GM12874 (cell line): ENCODE results near the gene ZFYVE21.

ENCODE experiments used
- TF ChIP-seq, protein P1 (sequence below): IDR thresholded peaks from 2 replicates; pipeline ENCODE4 v1.5.1; 2011; ENCODE audit warnings: low read depth, mild to moderate bottlenecking, control low read depth, low read length, moderate library complexity; ENCODE audit not compliant: insufficient read depth

Gene ZFYVE21

DNA sequence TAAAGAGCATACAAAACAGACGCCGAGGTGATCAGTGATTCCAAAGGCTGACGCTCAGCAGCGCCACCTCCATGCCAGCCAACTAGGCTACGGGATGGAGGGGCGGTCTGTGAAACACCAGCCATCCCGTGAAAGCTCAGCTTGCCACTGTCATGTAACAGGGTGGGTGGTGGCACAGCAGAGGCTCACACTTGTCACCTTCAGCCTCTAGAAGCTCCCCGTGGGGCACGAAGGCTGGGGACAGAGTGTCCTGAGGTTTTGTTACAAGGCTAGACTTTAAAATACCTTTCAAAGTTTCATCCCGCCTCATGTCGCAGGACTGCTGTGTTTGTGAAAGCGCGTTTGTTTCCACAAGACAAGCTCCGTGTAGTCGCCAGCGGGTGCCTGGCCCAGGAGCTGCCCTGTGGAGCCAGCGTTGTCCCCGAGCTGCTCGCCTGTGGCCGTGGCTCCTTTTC lies 21.0 kb upstream of the ZFYVE21 start:
- TF ChIP-seq, protein P1, sequence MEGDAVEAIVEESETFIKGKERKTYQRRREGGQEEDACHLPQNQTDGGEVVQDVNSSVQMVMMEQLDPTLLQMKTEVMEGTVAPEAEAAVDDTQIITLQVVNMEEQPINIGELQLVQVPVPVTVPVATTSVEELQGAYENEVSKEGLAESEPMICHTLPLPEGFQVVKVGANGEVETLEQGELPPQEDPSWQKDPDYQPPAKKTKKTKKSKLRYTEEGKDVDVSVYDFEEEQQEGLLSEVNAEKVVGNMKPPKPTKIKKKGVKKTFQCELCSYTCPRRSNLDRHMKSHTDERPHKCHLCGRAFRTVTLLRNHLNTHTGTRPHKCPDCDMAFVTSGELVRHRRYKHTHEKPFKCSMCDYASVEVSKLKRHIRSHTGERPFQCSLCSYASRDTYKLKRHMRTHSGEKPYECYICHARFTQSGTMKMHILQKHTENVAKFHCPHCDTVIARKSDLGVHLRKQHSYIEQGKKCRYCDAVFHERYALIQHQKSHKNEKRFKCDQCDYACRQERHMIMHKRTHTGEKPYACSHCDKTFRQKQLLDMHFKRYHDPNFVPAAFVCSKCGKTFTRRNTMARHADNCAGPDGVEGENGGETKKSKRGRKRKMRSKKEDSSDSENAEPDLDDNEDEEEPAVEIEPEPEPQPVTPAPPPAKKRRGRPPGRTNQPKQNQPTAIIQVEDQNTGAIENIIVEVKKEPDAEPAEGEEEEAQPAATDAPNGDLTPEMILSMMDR, result no peak

DNA sequence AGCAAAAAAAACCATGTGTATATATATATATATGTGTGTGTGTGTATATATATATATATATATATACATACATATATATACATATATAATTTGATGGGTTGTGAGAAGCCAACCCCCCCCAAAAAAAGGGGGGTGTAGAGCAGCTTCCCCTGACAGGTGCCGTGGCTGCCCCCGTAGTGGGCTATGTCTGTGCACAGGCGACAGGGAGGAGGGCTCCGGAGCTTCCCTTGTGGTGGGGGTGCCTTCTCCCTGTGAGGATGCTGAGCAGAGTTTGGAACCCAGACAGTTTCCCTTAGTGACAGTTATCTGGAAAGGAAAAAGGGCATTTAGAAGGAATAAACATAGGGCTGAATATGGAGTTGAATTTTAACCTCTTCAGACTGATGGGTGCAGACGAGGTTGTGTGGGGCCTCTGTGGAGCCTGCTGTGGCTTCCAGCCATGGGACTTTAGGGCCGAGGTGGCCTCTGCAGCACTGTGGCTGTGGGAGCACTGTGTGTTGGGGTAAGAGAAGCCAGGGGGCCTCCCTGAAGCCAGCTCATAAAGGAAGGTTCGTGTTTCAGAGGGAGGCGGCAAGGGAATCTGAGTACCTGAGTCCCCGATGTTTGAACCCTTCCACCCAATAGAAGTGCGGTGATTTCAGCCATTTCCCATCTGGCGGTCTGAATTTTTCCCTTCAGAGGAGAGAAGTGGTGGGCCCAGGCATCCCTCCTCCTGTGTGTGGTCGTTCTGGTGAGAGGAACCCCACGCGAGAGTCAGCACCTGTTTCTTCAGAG lies 20.1 kb upstream of the ZFYVE21 start:
- TF ChIP-seq, protein P1, result no peak

DNA sequence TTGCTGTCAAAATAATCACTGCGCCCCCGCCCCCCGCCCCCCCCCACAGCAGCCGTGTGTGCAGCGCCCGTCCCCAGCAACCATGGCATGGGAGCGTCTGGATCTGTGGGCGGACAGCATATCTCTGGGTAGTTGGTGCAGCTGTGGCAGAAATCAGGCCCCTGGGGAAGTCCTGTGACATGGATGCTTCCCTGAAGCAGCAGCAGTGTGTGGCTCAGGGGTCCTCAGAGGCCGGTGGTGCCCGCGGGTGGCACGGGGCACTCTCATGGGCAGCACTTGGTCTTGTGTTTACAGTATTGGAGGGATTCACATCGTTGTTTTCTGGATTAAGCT lies 19.6 kb upstream of the ZFYVE21 start:
- TF ChIP-seq, protein P1, result no peak

DNA sequence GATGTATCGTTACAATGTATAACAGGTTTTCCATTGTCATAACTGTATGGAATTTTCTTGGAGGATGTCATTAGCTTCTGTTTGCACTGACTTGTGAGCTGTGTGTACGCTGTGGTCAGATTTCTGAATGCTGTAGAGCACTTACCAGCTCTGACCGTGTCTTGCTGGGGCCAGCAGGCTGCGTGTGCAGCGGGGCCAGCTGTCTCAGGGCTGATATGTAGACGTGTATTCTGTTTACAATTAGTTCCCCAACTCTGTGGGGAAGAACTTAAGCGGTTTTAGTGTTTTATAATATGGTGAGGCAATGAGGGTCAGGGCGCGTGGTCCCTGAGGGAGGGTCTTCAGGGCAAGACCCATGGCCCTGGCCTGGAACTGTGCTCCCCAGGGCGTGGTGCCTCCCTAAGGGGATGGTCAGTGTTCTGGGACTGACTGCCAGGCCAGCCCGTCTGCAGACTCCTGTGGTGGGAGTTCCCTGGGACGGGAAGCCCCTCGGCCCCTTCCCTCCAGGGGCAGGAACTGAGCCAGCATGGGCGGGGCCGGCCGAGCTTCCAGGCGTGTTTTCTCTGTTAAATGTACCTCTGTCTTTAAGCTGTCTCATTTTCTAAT lies 19.0 kb upstream of the ZFYVE21 start:
- TF ChIP-seq, protein P1, result no peak

DNA sequence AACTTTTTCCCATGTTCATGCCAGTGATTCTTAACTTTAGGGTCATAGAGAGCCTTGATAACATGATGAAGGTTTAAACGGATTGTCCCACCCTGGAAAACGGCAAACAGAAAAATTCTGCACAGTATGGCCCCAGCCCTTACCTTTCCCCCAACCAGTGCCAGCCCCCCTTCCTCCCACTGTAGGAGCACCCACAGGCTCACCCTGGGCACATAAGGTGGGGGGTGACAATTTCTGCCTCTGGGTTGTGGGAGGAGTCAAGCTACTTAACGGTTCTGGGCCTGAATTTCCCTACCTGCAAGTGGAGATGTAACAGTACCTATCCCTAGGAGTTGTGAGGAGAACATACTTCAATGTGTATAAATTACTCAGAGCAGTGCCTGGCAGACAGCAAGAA lies 18.4 kb upstream of the ZFYVE21 start:
- TF ChIP-seq, protein P1, result no peak

DNA sequence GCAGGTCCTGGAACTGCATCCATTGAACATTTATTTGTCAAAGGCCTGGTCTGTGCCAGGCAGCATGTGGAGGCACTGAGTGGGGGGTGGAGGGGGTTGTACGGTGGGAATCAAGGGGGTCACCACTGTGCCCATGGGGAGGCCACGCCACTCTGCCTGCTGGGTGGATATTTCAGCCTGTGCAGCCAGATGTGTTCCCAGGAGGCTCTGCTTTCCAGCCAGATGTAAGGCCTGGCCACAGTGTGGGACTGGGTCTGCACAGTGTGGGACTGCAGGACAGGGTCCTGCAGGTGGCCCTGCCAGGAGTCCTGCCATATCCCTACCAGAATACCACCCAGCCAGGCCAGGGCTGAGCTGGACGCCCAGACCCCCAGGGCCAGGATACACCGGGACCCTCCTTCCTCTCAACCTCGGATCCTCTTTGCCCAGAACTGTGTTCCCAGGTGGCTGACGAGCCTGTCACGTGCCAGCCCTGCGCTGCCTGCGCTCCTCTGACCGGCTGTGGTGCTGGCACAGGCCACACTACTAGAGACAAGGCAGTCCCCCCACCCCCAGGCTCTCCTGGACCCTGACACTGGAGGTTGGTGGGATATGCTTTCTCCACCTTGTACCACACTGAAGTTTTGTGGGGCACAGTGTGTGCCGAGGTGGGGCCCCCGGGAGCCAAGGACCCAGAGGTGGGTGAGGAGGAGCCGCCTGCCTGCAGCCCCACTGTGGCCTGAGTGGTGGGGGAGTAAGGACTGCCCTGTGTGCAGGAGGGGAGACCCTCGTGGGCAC lies 17.8 kb upstream of the ZFYVE21 start:
- TF ChIP-seq, protein P1, result no peak
